ENCODE results near the gene HYOU1.
"Not testable (repeated sequence)": the region's sequence is repeated elsewhere in the genome, so short reads cannot be mapped to it uniquely, and the experiment has no call there.

The HYOU1 gene

GRCh38 chr11:119087123-119087522 is 30.1 kb upstream of the HYOU1 start:
- DNase-seq: no peak

GRCh38 chr11:119085437-119085847 is 28.4 kb upstream of the HYOU1 start:
- no peak for DNase-seq

DNA sequence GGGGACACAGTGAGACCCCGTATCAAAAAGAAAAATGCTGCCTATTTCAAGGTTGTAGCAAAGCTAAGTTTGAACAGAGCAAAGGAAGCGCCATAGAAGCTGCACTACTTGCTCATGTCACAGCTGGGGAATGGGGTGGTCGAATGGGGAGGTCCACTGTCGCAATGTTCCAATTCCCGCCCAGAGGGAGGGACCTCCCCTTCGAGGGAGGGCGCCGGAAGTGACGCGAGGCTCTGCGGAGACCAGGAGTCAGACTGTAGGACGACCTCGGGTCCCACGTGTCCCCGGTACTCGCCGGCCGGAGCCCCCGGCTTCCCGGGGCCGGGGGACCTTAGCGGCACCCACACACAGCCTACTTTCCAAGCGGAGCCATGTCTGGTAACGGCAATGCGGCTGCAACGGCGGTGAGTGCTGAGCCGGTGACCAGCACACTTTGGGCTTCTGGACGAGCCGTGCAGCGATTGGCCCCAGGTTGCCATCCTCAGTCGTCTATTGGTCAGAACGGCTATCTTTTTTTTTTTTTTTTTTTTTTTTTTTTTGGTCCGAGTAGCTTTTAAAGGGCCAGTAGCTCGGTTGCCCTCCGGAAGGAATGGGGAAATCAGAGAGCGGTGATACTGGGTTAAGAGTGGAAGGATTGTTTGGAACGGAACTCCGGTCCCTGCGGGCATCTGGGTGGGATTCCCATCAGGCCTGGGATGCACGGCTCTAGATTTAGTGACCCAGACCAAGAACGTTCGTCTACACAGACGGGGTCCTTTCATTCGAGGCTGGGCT is 27.8 kb upstream of the HYOU1 start, which contains the start of gene HMBS:
Gene HMBS, plus strand, starts transcription at position 219 of the 774 bp plus-strand sequence. Its CDS starts 153 bp downstream, at position 372.
- DNase-seq: peak; percentile 89

DNA sequence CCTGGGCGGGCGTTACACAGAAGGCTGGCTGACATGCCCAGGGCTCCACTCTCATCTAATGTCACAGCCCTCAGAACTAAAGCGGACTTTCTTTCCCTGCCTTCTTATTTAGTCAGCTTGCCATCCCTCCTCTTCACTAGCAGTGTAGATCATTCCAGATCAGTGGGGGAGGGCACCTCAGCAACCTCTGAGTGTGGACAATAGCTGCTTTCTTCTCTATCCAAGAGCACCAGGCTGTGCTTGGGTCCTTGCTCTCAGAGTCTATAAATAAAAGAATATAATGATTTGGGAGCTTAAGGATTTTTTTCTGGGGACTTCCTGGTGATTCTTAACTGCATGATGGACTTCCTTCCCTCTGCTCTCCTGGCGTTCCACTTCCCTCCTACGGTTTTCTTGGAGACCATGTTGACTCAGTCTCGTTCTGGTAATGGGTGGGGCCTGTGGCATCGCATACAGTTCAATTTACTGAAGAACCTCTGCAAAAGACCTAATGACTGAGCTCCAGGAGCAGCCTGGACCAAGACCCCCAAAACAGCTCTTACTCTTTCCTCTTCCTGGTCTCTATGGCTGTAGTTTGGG is 24.8 kb upstream of the HYOU1 start:
- no peak for DNase-seq

GRCh38 chr11:119078675-119079420 is 21.8 kb upstream of the HYOU1 start:
- DNase-seq: no peak

DNA sequence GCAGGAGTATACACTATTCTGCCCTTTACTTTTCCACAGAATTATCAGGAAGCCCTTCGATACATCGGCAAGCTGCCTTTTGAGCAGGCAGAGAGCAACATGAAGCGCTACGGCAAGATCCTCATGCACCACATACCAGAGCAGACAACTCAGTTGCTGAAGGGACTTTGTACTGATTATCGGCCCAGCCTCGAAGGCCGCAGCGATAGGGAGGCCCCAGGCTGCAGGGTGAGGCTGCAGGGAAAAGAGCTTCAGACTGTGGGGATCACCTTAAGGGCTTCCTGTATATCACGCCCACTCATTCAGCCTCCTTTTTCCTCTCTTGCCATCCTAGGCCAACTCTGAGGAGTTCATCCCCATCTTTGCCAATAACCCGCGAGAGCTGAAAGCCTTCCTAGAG is 20.8 kb upstream of the HYOU1 start:
- DNase-seq: no peak

DNA sequence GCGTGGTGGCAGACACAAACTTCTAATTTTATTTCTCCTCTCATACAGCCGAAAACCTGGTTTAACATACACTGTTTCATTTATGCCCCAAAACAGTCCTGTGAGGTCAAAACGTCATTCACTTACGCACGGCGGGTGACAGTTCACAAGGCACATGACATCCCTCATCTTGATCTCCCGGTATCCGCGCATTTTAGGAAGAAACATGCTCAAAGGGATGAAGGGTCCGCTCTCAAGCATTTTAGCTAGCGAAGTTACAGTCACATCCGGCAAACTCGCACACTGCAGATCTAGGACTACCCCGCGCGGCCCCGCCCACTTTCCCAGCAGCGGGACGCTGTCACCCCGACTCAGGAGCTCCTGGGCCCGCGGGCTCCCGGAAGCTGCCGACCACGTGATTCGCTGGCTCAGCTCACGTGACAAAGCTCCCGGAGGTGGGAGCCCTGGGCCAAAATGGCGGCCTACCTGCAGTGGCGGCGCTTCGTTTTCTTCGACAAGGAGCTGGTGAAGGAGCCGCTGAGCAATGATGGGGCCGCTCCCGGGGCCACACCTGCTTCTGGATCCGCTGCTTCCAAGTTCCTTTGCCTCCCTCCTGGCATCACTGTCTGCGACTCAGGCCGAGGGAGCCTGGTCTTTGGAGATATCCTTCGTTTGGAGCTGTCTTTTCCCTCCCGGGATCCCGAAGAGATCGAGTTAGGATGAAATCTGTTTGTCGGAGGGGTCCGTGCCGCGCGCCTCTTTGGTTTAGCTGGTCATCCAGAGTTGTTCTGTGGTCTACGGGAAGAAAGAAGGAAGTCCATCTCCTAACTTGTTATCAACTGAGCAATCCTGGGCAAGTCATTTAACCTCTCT is 10.6 kb upstream of the HYOU1 start, which contains the start of gene VPS11:
Gene VPS11, plus strand, starts transcription at position 448 of the 852 bp plus-strand sequence. Its CDS starts 6 bp downstream, at position 454.
- DNase-seq: peak; percentile 97

DNA sequence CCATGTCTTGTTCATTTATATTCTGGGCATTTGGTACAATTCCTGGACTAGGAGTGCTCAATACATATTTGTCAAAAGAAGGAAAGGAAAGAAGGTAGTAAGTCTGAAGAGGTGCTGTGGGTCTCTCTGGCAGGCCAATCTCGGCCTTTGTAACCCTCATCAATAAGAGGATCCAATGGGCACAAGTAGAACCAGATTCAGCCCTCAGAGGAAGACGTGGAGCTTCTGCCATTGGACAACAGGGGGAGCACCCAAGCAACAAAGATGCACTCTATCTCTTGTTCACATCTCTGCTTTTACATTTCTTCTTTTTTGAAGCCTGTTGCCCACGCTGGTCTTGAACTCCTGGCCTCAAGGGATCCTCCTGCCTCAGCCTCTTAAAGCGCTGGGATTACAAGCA is 8.4 kb upstream of the HYOU1 start:
- DNase-seq: no peak

DNA sequence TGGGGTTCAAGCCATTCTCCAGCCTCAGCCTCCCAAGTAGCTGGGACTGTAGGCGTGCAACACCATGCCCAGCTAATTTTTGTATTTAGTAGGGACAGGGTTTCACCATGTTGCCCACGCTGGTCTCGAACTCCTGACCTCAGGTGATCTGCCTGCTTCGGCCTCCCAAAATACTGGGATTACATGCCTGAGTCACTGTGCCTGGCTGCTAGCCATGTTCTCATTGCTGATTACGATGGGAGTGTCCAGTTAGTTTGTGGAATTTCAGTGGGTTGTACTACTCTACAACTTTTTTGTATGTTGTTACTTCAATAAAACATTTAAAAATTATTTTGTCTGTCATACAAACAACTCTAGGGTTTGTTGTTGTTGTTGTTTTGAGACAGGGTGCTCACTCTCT is 5.8 kb upstream of the HYOU1 start:
- no peak for DNase-seq

- DNase-seq: no peak
Observed at GRCh38 chr11:119061256-119061655, 4.3 kb upstream of the HYOU1 start.

DNA sequence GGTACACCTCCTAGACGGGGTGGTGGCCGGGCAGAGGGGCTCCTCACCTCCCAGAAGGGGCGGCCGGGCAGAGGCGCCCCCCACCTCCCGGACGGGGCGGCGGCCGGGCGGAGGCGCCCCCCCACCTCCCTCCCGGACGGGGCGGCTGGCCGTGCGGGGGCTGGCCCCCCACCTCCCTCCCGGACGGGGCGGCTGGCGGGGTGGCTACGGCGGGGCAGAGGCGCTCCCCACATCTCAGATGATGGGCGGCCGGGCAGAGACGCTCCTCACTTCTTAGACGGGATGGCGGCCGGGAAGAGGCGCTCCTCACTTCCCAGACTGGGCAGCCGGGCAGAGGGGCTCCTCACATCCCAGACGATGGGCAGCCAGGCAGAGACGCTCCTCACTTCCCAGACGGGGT is 2.1 kb upstream of the HYOU1 start:
- not testable (repeated sequence) for DNase-seq

GRCh38 chr11:119056421-119056999 is 495 bp downstream of the HYOU1 start:
- DNase-seq: no peak

- DNase-seq: no peak
Observed at GRCh38 chr11:119055901-119056300, 1.1 kb downstream of the HYOU1 start.

GRCh38 chr11:119054418-119054817 is 2.6 kb downstream of the HYOU1 start:
- DNase-seq: no peak

DNA sequence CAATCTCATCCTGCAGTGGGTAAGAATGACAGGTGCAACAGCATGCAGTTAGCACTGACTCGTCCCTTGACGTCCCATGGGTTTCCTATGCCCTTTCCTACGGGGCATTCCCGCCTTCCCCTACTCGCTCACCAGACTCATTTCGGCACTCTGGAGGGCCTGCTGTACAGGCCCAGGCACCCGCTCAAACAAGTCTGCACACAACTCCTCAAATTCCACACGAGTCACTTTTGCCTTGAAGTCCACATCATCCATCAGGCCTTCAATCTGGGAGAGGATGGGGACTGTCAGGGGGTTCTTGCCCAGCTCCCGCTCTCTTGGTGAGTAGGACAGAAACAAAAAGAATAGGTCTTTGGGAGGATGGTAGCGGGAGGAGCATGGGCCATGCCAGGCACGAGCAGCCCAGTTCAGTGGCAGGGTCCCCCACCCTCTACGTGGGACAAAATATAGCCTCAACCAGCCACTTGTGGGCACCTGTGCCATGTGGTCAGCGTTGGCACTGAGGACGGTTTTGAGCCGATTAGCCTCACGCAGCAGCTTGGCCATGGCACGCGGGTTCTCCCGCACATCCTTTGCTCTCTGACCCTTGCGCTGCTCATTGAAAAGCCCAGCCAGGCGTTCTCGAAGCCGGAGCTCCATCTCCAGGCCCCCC is 4.7 kb downstream of the HYOU1 start:
- no peak for DNase-seq

GRCh38 chr11:119051440-119052162 is 5.4 kb downstream of the HYOU1 start:
- no peak for DNase-seq

GRCh38 chr11:119049081-119049480 is 7.9 kb downstream of the HYOU1 start:
- no peak for DNase-seq

- no peak for DNase-seq
Observed at GRCh38 chr11:119048644-119049043, 8.4 kb downstream of the HYOU1 start.

DNA sequence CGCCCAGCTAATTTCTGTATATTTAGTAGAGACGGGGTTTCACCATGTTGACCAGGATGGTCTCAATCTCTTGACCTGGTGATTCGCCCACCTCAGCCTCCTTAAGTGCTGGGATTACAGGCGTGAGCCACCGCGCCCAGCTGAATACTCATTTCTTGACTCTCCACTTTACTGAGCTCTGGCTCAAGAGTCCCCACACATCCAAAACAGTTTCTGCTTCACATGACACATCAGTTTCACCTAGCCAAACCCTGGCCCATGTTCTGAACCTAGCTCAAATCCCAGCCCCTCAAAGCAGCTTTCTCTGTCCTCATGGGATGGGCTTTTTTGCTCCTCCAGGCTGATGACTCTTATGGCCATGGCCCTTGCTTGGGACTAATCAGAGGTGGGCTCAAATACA is 9.8 kb downstream of the HYOU1 start:
- DNase-seq: no peak

DNA sequence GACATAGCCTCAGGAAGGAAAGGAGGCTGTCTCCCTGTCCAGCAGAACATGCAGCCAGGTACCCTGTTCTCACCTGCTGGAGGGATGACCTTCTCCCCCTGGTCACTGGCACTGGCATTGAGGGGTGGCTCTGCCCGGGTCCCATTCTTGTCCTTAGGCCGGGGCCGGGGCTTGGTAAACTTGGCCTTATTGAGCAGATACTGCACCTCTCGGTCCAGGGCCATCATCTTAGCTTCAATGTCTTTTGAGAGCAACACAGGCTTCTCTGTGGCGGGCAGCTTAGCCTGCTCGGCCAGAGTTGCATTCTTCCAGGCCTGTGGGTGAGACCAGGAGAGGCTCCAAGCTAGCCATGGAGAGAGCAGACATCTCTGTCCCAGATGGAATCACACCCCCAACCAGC is 10.5 kb downstream of the HYOU1 start:
- DNase-seq: no peak

- DNase-seq: no peak
Observed at GRCh38 chr11:119044708-119045107, 12.3 kb downstream of the HYOU1 start.

All from amniotic stem cell (primary cell).